NCI-H524 treated with DMSO at 0.1 percent for 48 hours (cell line): ENCODE measurements around the gene ELFN2.
"Not testable (repeated sequence)": the region's sequence is repeated elsewhere in the genome, so short reads cannot be mapped to it uniquely, and the experiment has no call there.

ENCODE experiments used
- DNase-seq: peaks from one replicate; lab custom pipeline; 2025; lab: John Stamatoyannopoulos, UW

ELFN2 gene

DNA sequence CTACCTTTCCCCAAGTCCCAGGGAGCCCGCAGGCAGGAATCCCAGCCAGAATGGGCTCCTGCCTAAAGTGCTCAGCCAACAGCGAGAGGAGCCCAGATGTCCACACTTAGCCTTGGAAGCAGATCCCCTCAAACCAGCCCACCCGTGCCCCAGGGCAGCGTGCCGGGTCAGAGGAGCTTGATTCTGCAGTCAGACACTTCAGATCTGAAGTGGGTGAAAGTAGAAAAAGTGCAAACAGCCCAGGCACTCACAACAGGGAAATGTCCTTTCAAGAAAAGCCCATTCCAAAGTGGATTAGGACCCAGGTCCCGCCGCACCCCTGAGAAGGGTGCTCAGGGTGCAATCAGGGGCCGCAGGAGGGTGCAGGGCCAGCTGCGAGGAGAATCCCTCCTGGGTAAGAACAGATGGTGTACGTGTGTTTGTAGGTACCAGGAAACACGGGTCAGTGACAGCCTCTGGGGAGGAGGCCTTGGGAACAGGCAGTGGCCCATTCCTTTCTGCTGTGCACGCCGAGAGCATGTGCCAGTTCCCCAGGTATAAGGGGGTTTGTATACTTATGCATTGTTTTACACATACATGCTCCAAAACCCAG, 17.7 kb downstream of the ELFN2 start:
- peak; percentile 68 for DNase-seq

DNA sequence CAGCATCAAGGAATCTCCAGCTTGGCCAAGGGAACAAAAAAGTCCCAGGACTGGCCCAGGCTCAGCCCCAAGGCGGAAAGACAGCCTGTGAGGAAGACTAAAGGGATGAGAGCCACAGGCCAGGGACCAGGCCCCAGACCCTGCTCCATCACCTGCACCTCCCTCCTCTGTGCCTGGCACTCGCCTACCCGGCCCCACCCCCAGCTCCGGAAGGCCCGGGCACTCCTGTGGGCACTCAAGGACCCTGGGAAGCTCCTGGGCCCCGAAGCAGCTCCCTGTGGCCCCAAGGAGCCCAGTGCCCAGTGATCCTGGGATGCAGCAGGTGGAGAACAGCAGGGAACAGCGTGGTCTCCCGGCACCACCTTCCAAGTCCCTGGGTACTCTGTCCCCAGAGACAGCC, 18.2 kb downstream of the ELFN2 start:
- DNase-seq, result no peak

DNA sequence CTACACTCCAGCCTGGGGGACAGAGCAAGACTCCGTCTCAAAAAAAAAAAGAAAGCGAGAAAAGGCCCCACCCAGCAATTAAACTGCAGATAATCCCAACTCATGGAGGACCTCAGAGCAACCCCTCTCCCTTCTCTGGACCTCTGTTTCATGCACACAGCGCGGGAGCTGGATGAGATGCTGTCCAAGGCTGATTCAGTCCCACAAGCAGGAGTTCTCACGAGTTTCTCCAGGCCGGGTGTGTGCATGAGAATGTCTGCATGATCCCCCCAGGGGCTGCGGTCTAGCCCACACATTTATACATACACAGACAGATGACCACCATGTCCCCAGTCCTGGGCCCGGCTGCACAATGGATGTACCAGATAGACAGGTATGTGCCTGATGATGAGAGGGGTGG, 19.4 kb downstream of the ELFN2 start:
- DNase-seq, result no peak

DNA sequence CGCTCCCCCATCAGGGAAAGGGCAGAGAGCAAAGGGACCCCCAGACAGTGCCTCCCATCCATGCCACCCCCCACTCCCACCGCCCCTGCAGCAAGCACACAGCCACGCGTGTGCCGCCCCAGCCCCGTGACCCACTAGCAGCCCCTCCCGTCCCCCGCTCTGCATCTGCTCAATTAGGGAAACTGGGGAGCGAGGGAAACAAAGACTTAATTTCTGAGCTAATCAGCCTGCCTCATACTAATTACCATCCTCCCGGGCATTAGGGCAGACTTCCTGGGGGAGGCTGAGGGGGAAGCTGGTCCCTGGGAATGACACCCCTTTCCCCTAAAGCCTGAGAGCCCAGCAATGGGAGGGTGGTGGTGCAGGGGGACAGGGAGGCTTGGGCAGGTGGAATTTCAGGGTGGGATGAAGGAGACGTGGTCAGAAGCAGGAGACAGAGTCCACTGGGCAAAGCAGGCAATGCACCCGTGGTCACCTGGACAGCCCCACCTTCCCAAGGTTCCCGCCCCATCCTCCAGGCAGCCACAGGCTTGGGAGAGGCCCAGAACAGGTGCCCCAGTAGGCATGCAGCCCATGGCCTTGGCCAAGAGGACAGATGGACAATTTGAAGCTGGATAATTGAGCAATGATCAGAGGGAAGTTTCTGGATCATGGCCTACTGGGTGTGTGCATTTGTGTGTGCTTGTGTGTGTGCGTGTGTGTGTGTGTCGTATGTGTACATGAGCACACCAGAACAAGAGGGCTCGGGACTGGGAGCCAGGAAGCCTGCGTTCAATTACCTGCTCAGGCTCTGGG, 20.6 kb downstream of the ELFN2 start:
- DNase-seq, result no peak

- no peak for DNase-seq
Measured at GRCh38 chr22:37404091-37404490, 23.2 kb downstream of the ELFN2 start.

DNA sequence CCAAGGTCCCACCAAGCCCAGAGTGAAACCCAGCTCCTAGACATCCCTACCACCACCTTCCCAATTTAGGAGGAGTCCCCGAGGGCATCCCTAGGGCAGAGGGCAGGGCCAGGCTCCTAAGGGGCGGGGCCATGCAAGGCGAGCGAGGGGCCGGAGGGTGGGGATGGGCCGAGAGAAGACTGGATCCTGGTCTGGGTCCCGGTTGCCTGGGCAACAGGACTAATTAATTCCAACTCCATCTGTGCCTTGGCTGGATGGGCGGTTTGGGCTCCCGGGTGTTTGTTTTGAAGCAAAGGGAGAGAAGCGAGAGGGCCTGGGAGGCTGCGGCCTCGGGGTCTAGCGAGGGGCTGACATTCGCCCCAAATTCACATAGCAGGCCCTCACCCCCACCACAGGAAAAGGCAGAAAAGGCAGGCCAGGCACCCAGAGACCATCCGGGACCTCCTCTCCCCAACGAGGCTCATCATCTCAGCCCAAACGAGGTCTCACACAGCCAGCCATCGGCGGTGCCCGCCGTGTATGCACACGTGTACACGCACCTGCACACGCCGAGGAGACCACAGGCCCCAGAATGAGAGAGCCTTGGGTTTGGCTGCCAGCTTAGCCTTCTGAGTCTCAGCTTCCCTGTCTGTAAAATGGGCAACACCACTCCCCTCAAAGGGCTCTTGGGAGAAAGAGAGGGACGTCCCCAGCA, 23.9 kb downstream of the ELFN2 start:
- peak; percentile 74 for DNase-seq

GRCh38 chr22:37402184-37402506, 25.1 kb downstream of the ELFN2 start:
- DNase-seq, result no peak

GRCh38 chr22:37401401-37402183, 25.7 kb downstream of the ELFN2 start:
- no peak for DNase-seq

GRCh38 chr22:37400719-37401118, 26.6 kb downstream of the ELFN2 start:
- DNase-seq, result no peak

GRCh38 chr22:37399457-37399856, 27.8 kb downstream of the ELFN2 start:
- not testable (repeated sequence) for DNase-seq

DNA sequence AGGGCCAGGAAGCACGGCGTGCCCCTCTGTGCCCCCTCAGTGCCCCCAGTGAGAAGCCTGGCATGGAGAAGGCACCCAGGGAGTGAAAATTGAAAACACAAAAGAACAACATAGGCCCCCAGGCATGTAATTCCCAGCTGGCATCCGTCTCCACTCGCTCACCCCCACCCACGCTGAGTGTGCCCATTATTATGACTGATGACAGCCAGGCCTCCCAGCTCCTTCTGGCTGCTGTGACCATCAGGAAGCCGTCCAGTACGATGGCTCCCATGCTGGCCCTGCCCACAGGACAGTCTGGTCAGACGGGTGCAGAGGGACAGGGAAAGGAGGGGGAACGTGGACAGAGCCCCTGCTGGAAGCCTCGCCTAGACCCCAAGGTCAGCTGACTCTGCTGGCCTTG, 30.1 kb downstream of the ELFN2 start:
- DNase-seq, result no peak

- DNase-seq, result no peak
Measured at GRCh38 chr22:37396488-37397084, 30.7 kb downstream of the ELFN2 start.

GRCh38 chr22:37394341-37394740, 32.9 kb downstream of the ELFN2 start:
- DNase-seq, result no peak

DNA sequence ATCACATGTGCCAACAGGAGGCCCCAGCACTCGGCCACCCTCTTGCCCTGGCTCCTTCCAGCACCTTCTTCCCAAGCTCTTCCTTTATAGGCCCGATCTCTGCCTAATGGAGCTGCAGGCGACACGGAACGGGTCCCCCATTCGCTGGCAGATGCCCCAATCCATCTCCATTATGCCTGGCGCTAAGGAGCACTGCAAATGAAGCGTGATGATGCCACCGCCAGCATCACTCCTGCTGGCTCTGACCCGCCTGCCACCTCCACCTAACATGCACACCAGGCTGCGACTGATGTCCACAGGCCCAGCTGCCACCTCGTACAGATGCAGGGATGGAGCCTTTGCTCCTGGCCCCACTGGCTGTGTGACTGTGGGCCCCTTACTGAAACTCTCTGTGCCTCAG, 33.5 kb downstream of the ELFN2 start:
- no peak for DNase-seq

DNA sequence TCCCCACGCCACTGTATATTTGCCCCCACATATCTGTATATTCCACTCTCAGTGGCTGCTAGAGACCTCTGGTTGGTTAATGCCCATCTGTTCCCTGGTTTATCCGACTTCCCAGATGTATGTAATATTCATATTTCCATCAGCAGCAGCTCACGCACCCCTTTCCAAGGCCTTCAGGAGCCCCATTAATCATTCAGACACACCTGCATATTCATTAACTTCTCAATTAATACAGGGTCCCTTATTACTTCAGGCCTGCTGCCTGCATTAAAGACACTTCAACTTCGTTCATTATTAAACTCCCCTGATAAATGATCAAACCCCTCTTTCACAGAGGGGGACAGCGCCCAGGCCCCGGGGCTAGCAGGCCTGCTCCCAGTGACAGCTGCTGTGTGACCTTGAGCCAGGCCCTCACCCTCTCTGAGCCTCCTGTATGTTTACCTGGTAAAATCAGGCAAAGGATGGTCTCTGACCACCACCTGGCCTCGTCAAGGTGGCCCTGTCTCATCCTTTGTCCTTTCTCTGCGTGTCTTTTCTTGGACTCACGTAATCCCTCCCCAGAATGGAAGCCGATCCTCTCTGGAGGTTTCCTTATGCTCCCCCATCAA, 34.5 kb downstream of the ELFN2 start:
- DNase-seq, result no peak

- no peak for DNase-seq
Measured at GRCh38 chr22:37391702-37392101, 35.6 kb downstream of the ELFN2 start.

DNA sequence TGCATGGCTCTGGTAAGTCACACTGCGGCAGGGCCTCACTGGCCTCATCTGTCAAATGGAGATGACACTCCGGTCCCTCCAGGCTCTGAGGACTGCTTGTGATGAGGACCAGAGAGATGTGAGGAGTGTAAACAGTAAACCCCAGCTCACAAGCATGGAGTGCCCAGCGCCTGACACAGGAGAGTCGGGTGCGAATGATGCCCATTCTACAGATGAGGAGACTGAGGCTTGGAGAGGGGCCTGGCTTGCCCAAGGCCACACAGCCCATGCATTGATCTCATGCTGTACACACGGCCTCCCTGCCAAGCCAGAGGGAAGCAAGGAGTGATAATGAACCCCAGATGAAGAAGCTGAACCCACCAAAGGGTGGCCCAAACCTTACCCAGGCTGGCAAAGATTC, 37.2 kb downstream of the ELFN2 start:
- DNase-seq, result no peak

GRCh38 chr22:37388538-37388937, 38.7 kb downstream of the ELFN2 start:
- DNase-seq, result no peak

- DNase-seq, result no peak
Measured at GRCh38 chr22:37387793-37388192, 39.5 kb downstream of the ELFN2 start.

GRCh38 chr22:37386441-37386840, 40.8 kb downstream of the ELFN2 start:
- no peak for DNase-seq

DNA sequence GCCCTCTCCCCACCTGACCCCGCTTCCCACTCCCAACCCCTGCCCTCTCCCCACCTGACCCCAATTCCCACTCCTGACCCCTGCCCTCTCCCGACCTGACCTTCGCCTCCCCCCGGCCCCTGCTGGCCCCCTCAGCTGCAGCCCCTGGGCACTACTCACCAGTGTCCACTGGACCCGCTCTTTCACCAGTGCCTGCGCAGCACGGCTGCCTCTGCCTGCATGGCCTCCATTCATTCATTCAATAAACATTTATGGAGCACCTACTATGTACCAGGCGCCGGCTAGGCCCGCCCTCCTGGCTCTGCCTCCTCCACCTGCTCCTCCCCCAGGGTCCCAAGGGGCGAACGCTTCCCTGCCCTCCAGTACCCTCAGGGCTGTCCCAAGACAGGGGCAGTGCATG, 42.6 kb downstream of the ELFN2 start:
- no peak for DNase-seq

GRCh38 chr22:37383341-37383740, 43.9 kb downstream of the ELFN2 start:
- DNase-seq, result peak; percentile 75
